NCI-H1930 (cell line): ENCODE data around the gene ZNF678.
"Not testable (repeated sequence)": the region's sequence is repeated elsewhere in the genome, so short reads cannot be mapped to it uniquely, and the experiment has no call there.

Experiments
- DNase-seq, 2 experiments: peaks; one replicate each; lab custom pipeline; 2025; lab: John Stamatoyannopoulos, UW

The ZNF678 gene

DNA sequence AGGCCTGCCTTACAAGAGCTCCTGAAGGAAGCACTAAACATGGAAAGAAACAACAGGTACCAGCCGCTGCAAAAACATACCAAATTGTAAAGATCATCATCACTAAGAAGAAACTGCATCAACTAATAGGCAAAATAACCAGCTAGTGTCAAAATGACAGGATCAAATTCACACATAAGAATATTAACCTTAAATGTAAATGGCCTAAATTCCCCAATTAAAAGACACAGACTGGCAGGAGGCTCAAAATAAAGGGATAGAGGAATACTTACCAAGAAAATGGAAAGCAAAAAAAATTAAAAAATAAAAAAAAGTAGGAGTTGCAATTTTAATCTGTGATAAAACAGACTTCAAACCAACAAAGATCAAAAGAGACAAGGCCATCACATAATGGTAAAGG is 11.5 kb upstream of the ZNF678 start:
- DNase-seq: not testable (repeated sequence)

DNA sequence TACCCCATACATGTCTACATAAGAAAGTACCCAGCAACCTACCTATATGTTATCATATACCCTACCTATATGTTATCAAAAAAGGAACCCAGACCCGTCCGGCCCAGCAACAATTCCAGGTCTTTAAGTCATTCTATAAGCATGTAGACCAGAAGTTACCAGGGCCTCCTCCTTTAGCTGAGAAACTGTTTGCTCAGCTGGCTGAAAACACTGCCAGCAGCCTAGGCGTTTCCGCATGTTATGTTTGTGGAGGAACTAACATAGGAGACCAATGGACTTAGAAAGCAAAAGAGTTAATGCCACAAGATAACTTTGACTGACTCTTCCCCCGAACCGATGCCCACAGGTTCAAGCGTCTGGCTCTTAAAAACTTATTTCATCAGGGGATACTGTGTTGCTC is 7.1 kb upstream of the ZNF678 start:
- DNase-seq: no peak

DNA sequence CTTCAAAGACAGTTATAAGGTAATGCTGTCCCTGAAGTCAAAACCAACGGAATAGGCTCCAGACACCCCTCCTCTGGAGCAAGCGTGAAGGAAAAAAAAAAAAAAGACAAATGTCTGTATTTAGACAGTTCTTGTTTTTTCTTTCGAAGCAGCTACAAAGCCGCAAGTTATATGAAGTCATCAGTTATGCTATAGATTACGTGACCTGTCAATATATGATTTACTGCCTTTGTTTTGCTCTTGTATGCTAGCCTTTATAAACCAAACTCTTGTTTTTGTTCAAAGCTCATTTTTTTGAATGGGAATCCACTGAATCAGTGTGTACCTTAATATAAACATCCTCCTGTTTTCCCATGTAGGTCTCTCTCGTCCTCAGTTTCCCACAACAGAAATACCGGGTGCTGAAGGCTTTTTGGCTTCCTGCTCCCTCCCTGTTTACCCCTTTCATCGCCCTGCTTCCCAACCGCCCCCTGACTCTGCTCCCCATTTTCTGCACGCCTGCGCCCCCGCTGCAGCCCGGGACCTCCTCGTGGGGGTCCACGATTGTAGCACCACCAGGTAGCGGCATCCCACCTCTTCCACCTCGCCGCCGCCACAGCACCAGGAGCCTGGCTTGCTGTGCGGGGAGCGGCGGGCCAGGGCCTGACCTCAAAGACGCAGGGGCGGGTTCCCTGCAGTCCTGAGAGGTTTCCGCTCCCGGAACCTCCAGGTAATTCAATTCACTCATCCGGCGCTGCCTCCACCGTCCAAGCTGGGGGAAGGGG is 5.2 kb upstream of the ZNF678 start:
- no peak for DNase-seq

DNA sequence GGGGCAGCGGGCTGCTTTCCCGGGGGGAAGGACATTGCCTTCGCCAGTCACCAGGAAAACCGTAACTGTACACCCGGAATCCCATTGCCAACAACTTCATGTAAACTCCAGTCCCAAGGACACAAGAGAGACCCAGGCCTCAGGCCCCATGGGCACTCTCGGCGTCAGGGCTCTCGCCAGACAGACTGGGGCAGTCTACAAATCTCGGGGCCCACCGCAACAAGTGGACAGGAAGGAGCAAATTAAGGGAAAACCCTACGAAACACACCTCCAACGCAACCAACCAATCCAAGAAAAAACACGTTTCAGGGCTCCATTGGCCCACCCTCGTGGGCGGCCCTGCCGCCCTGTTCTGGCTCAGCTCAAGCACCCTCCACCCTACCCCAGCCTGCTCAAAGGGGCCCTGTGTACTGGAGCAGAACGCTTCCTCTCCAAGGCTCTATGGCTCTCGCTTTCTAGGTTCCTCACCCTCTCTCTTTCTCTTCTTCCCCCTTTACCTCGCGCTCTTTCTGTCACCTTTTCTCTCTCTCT is 4.6 kb upstream of the ZNF678 start:
- DNase-seq: no peak

DNA sequence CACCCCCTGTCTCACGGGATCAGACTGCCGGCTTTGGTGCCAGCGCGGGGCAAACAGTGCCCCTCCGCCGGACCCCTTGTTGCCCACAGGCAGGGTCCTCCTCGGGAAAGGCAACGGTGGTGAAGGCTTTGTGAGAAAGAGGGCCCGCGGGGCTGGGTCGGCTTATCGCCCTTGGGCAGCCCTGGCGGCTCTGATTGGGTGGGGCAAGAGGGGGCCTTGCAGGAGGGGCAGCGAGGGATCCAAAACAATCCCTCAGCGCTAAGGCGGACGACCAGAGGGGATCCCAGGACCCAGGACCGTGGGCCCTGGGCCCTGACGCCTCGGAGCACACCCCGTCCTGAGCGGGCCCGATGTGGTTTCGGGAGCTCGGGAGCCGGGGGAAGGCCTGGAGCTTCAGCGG is 3.9 kb upstream of the ZNF678 start:
- no peak for DNase-seq

DNA sequence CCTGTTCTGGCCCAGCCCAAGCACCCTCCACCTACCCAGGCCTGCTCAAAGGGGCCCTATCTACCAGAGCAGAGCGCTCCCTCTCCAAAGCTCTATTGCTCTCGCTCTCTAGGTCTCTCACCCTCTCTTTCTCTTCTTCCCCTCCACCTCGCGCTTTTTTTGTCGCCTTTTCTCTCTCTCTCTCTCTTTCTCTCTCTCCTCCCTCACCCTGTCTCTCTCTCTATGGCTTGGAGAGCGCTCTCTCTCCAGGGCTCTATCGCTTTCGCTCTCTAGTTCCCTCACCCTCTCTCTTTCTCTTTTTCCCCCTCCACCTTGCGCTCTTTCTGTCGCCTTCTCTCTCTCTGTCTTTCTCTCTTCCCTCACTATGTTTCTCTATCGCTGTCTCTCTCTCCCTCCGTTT is 3.4 kb upstream of the ZNF678 start:
- no peak for DNase-seq

DNA sequence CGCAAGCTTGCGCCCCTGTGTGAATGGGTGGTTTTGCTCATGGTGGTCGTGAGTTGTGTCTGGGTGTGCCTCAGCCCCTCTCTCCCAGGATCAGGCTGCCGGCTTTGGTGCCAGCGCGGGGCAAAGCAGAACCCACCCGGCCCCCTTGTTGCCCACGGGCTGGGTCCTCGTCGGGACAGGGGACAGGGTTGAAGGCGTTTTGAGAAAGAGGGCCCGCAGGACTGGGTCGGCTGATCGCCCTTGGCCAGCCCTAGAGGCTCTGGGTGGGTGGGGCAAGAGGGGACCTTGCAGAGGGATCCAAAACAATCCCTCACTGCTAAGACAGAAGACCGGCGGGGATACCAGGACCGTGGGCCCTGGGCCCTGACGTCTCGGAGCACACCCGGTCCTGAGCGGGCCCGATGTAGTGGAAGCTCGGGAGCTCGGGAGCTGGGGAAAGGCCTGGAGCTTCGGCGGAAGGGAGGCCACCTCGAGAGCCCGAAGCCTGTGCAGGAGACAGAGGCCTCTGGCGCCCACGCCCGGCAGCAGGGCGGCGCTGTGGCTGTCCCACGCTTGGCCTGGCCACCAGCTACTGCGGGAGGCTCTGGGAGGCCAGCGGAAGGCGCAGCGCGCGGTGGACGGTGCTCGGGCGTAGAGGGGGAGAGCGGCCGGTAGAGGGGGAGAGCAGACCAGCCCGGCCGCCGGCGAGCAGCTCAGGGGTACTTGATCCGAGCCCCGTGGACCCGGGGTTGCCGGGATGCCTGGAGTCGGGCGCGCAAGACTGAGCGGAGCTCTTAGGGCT is 2.8 kb upstream of the ZNF678 start:
- no peak for DNase-seq

DNA sequence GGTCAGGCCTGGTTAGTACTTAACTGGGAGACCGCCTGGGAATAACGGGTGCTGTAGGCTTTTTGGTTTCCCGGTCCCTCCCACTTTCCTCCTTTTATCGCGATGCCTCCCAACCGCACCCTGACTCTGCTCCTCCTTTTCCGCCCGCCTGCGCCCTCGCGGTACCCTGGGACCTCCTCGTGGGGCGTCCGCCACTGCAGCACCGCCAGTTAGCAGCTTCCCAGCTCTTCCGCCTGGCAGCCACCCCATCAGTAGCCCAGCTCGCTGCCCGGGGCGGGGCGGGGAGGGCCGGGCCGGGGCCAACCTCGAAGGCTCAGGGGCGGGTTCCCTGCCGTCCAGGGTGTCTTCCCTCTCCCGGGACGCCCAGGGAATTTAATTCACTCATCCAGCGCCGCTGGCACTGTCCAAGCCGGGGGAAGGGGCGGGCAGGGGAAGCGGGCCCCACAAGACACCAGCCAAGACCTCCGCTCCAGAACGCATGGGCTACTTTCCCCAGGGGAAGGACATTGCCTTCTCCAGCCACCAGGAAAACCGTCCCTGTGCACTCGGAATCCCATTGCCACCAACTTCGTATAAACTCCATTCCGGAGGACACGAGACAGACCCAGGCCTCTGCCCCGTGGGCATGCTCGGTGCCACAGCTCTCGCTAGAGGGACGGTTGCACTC is 2.0 kb upstream of the ZNF678 start:
- DNase-seq: no peak

DNA sequence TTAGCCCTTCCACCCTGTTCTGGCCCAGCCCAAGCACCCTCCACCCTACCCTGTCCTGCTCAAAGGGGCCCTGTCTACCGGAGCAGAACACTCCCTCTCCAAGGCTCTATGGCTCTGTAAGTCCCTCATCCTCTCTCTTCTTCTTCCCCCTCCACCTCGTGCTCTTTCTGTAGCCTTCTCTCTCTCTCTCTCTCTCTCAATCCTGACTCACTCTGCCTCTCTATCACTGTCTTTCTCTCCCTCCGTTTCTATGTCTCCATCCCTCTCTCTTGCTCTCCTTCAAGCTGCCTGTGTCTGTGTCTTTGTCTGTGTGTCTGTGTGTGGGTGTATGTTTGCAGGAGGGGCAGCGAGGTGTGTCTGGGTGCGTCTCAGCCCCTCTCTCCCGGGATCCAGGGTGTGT is 1.3 kb upstream of the ZNF678 start:
- no peak for DNase-seq

DNA sequence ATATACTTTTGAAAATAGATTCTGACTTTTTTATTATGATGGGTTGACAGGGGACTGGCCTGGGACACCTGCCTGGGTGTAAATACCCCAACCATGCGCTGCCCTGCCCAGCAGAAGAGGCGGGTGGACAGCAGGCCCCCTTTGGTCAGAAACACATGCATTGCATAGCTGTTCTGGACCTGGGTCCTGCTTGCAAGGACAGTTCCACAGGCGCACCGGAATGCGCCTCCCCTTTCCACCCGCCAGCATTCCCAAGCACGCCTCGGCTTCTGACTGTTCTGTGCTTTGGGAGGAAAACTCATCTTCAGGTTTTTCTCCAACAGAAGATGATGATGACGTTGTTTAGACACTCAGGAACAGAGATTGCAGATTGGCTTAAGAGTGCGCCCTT is 428 bp upstream of the ZNF678 start:
- no peak for DNase-seq

DNA sequence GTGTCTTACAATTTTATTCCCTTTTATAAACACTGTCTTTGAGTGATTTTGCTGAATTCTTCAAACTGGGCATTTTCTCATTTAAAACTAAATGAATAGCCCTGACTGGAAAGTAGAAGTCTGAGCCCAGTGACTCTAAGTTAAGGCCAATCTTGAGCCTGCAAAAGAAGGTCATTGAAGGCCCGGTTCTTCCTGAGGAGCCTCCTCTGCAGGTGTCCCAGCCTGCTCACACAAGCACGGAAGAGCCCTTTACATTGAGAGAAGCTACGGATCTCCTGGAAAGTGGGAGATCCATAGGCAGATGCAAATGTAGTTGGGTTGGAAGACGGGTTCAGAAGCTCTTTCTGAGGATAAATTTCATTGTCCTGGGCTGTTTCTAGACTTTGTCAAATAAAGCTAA is 3.9 kb downstream of the ZNF678 start:
- DNase-seq: no peak

DNA sequence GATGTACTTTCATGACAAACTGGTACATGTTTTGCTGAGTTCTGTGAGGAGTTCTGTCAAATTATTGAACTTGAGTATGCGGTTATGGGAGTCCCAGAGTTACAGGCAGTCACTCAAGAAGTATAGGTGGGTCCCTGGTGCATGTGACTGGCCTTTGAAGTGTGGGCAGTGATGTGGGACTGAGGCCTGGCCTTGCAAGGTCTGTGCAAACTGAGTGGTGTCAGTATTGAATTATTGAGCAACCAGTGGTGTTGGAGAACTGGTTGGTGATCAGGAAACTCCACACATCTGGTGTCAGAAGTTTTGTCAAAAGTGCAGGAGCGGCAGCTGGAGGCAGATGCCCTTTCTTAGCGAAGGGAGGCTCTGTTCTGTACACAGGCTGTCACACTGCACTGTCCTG is 5.2 kb downstream of the ZNF678 start:
- DNase-seq: no peak

DNA sequence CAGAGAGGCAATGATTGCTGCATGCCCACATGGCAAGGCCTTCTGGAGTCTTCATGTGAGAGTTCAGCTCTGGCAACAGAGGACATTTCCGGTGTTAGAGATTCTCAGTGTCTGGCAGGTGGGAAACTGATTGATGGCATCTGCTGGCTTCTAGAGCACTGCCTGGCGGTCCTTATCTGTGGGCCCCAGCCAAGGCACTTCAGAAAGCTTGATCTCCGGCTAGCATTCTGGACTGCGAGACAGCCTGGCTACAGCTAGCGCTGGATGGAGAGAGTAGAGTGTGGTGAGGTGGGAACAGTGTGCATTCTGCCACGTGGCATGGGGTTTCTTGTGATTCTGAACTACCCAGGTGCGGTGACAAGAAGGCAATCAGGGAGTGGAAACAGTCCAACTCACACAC is 9.4 kb downstream of the ZNF678 start:
- no peak for DNase-seq

DNA sequence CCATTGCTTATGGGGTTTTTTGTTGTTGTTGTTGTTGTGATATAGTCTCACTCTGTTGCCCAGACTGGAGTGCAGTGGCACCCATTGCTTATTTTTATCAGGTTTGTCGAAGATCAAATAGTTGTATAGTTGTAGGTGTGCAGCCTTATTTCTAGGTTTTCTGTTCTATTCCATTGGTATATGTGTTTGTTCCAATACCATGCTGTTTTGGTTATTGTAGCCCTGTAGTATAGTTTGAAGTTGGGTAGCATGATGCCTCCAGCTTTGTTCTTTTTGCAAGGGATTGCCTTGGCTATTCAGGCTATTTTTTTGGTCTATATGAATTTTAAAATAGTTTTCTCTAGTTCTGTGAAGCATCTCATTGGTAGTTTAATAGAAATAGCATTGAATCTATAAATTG is 11.6 kb downstream of the ZNF678 start:
- DNase-seq: no peak

DNA sequence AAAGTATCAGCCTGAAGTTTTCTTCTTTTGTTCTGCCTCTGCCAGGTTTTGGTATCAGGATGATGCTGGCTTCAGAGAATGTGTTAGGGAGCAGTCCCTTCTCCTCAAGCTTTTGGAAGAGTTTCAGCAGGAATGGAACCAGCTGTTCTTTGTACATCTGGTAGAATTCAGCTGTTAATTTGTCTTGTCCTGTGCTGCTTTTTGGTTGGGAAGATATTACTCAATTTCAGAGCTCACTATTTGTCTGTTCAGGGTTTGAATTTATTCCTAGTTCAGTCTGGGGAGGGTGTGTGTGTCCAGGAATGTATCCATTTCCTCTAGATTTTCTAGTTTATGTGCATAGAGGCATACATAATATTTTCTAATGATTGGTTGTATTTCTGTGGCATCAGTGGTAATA is 12.8 kb downstream of the ZNF678 start:
- DNase-seq: no peak

DNA sequence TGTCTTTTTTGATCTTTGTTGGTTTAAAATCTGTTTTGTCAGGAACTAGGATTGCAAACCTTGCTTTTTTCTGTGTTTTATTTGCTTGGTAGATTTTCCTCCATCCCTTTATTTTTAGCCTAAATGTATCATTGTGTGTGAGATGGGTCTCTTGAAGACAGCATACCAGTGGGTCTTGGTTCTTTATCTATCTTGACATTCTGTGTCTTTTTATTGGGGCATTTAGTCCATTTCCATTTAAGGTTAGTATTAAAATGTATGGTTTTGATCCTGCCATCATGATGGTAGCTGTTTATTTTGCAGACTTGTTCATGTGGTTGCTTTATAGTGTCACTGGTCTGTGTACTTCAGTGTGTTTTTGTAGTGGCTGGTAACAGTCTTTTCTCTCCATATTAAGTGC is 14.1 kb downstream of the ZNF678 start:
- no peak for DNase-seq

DNA sequence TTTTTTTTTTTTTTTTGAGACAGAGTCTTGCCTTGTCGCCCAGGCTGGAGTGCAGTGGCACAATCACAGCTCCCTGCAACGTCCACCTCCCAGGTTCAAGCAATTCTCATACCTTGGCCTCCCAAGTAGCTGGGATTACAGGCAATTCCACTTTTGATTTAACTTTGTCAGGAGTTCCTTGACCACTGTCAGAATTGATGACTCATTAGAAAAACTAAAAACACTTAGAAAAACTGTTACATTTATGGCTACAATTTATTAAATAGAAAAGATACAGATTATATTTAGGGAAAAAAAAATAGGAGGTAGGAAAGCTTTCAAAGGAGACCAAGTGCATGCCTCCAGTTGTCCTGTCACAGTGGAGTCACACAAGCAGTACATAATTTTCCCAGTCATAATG is 20.0 kb downstream of the ZNF678 start:
- no peak for DNase-seq

DNA sequence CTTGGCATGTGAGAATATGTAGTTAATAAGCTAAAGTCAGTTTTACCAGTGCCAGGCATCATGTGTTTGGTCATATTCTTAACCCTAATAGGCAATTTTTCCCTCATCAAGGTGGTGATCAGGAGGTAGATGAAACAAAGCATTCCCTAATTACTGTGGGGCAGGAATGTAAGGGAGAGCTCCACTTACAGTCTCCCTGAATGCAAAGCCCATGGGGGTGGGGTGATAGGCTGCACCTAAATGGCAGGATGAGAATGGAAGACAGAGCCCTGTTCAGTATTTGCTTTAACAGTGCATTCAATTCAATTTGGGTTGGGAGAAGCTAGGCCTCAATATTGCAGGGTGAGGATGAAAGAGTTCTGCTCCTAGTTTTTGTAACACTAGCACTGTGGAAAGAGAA is 23.4 kb downstream of the ZNF678 start:
- DNase-seq: no peak

DNA sequence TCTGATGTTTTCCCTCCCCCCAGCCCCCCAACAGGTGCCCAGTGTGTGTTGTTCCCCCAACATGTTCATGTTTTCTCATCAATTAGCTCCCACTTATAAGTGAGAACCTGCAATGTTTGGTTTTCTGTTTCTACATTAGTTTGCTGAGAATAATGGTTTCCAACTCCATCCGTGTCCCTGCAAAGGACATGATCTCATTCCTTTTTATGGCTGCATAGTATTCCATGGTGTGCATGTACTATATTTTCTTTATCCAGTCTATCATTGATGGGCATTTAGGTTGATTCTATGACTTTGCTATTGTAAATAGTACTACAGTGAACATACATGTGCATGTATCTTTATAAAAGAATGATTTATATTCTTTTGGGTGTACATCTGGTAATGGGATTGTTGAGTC is 24.6 kb downstream of the ZNF678 start:
- no peak for DNase-seq

DNA sequence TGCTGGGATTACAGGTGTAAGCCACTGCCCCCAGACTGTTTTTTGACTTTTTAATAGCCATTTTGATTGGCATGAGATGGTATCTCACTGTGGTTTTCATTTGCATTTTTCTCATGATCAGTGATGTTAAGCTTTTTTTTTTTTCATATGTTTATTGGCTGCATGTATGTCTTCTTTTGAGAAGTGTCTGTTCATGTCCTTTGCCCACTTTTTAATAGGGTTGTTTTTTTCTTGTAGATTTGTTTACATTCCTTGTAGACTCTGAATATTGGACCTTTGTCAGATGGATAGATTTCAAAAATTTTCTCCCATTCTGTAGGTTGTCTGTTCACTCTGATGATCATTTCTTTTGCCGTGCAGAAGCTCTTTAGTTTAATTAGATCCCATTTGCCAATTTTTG is 25.4 kb downstream of the ZNF678 start:
- not testable (repeated sequence) for DNase-seq

DNA sequence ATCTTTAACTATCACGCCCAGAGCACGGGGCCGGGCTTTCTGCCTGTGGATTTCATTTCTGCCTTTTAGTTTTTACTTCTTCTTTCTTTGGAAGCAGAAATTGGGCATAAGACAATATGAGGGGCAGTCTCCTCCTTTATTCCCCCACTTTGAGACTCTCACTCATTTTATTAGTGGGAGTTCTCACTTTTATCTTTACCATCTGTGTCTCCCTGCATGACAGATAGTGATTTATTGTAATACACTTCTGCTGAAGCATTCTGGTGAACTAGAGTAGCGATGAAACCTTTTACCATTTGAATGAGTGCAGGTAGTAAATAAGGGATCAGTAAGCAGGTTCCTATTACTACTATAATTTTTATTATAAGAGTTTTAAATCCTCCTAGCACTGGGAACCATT is 26.4 kb downstream of the ZNF678 start:
- DNase-seq: not testable (repeated sequence)

DNA sequence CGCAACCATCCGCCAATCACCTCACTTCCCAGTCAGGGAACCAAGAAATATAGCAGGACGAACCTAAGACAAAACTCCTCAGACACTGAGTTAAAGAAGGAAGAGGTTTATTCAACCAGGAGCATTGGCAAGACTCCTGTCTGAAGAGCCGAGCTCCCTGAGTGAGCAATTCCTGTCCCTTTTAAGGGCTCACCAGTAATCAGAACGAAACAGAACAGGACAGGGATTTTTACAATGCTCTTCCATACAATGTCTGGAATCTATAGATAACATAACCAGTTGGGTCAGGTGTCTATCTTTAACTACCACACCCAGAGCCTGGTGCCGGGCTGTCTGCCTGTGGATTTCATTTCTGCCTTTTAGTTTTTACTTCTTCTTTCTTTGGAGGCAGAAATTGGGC is 32.9 kb downstream of the ZNF678 start:
- not testable (repeated sequence) for DNase-seq

DNA sequence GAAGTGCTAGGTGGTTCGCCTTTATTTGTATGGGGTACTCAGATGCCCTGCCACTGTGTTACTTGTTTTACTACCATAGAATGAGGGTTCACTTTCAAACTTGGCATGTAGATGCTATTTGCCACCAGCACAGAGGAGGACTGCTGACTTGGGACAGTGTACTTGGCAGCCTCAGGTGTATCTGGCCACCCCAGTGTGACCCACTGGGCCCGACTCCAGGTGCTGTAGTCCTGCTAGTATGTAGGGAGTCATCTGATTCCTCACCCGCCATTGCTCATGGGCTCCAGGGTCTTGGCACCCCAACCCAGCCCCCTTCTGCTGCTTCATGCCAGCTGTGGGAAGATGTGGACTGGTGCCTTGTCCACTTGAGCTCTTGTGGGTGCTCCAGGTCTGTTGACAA is 40.0 kb downstream of the ZNF678 start:
- no peak for DNase-seq
